Hematopoietic multipotent progenitor cell treated with erythropoietin and hydrocortisone succinate and interleukin-3 and kit ligand, for 17 days (in vitro differentiated cells): Measurements from ENCODE around the gene SLC13A4.
"Not testable (repeated sequence)": the region's sequence is repeated elsewhere in the genome, so short reads cannot be mapped to it uniquely, and the experiment has no call there.

Experiments
- DNase-seq: peaks from one replicate; pipeline ENCODE4 v3.0.0-alpha.2; 2015; ENCODE audit warnings: low spot score

The SLC13A4 gene

DNA sequence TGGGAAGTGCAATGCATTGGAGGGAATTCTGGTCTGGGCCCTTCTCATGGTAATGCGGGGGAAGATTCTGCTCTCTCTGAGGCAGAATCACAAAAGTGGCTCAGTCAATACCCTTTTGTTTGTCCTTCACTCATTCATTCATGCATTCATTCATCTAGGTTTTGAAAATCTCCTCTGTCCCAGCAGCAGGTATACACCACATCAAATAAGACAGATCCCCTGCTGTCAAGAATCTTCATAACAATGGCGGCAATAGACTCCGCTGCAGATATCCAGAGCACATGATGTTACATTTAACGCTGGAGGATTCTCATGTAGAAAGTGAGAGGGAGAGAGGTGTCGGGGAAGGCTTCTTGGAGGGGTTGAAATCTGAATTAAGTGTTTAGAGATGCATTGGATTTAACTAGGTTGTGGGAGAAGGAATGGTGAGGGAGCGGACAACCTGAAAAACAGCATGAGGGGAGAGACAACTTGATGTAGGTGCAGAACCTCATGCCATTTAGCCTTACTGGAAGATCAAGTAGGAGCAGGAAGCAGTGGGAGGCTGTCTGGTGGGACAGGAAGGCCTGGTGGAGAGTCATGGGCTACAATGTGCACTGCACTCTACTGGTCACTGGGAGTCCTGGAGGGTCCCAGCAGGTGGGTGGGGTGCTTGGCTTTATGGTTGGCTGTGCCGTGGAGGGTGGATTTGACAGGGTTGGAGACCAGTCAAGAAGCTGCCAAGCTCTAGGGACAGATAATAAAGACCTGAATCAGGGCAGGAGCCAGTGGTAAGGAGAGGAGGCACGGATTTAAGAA, 25.8 kb upstream of the SLC13A4 start:
- DNase-seq: no peak

DNA sequence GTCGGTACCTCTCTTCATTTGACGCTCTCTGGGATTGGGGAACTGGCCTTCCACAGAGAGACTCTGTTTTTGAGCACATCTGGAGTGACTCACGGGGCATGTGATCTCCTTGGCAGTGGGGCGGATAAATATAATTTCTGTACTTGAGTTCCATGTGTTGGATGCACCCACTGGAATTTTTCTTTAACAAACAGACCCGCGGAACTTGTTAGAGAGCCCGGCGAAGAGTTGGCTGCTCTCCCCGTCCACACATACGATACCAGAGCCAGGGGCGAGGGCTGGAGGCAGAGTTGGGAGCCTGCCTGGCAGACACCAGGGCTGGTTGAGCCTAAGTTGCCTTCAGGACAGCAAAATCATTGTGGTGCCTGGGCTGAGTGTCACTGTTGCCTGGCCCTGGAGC, 20.8 kb upstream of the SLC13A4 start, which contains the start of gene FAM180A:
FAM180A (minus strand) TSS at position 44 of the 400 bp plus-strand sequence. CDS start 233 bp downstream, outside the sequence.
- DNase-seq: no peak

DNA sequence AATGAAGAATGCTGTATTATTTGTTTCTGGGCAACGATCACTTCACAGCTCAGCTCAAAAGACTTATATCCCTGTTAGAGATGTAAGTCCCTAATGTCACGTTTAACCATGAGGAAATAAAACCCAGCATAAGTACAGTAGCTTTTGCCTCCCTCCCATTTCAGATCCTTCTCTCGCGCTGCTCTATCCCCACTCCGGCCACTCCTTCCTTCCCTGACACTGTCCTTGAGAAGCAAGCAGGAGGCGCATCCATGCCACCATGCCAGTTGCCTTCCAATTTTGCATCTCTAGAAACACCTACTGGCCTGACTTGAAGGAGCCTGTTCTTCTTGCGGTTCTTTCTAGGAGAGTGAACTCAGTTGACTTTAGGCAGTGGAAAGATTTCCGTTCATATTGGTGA, 19.4 kb upstream of the SLC13A4 start:
- DNase-seq: no peak

DNA sequence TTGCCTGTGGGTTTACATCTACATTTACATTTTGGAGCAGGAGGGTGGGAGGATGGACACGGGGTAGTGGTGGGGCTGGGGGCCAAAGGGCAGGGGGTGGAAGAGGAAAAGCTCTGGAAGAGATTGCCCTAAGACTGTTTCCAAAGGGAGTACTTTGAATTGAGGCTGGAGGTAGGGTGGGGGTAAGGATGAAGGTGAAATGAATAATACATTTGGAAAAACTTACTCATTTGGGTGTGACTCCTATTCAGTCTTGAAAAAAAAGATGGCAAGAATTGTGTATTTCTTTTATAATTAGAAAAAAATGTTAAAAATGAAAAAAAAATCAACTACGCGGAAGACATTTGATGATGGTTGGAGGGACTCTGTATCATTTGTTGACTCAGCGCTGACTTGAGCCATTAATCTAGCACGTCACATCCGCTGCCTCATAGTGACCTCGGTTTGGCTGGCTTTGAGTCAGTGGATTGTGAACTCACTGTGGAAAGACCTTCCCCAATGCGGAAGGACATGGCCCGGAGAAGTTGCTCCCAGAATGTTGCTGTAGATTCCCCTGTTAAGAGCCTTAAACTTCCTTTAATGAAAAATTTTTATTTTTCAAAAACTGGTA, 17.8 kb upstream of the SLC13A4 start:
- DNase-seq: no peak

DNA sequence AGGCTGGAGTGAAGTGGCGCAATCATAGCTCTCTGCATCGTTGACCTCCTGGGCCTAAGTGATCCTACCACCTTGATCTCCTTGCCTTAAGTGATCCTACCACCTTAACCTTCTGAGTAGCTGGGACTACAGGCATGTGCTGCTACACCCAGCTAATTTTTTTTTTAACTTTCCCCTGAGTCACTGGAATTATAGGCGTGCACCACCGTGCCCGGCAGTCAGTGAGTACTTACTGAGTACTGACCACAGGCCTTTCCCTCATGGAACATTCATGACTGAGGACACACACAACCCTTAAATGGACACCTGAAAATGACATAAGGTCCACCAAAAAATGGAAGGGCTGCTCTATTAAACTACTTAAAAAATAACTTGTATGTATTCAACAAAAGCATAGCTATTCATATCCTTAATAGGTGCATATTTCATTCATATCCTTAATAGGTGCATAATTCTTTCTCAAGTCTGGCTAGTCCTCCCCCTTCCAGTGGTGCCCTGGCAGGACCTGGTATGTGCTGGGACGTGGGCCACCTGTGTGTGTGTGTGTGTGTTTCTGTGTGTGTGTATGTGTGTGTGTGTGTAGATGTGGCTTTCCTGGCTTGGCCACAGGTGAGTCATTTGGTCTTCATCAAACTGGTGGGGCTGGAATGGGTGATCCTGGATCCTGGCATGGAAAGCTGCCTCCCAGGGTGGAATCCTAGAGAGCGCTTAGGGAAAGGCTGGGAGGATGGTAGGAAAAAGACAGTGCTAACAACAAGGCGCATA, 17.1 kb upstream of the SLC13A4 start:
- no peak for DNase-seq

DNA sequence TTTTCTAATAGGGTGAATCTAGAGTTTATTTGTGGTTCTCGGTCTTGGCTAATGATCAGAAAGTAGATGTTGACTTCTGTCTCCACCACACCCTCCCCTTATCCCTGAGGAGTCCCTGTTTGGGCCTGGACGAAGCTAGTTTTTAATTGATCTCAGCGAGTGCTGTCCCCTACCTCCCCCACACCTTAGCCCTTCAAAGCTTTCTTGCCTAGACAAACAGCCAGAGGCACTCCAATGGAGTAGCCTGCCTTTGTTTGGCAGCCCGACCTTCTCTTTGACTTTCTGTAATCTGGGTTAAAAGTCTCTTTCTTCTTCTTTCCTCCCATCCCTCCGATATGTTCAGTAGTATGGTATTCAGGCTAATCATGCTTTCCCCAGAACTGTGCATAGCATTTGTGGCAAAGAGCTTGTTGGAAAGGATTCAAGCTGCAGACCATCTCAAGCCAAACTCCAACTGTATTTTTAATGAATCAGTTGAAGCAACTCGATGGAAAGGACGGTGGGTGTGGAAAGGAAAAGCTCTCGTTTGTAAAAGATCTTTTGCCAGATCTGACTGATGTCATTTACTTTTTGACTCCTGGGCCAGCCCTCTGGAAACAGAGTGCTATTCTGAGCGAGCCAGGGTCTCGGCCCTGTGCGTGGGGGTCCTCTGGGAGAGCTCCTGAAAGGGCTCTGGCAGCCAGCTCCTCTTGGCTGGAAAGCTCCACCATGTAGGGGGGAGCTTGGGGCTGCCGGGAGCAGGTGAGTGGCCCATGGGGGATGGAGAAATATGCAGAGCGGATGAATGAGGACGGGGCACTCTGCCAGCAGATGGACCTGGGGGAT, 16.1 kb upstream of the SLC13A4 start:
- no peak for DNase-seq

DNA sequence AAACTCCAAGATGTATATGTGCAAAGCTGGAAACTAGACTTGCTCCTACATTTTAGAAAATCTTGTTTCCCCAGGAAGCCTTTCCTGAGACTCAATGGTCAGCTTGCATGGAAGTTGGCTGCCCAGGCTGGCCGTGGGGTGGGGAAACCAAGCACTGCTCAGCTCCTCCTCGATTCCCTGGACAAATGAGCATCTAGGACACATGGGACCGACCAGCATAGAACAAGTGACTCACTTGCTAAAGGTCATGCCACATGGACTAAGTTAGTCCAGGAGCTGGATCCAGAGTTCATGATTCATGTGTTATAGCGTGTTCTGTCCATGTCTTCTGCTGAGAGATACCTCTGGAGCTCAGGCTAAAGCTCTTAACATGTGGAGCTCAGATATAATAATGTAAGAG, 14.4 kb upstream of the SLC13A4 start:
- DNase-seq: no peak

DNA sequence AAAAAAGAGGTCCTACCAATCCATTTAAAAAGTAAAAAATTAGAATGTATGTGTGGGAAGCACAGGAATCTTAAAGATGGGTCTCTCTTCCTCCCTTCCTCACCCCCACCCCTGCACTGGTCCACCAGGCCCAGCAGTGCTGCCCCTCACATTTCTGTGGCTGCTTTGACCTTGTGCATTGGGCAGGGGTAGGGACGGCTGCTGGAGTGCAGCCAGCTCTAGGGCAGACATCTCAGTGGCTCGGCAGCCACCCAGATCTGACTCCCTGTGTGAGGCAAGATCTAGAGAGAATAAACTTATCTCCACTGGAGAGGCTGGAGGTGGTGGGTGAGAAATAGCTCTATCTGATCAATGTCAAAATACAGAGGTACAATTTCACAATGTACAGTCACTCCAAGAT, 13.9 kb upstream of the SLC13A4 start:
- DNase-seq: no peak

DNA sequence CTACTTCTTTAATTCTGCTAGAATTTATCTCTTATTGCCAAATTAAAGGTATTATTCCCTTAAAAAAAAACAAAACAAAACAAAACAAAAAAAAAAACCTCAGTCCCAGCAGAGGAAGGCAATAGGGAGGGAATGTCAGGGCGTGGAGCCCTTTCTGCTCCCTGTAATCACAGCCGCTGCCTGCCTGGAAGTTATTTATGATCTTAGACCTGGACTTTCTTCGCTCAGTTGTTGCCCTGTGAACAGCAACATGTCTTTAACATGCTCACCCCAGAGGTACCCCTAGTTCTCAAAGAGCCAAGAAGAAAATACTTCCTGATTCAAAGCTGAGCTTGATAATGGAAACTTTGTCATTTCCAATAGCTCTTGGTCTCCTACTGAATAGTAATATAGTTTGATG, 12.9 kb upstream of the SLC13A4 start:
- no peak for DNase-seq

DNA sequence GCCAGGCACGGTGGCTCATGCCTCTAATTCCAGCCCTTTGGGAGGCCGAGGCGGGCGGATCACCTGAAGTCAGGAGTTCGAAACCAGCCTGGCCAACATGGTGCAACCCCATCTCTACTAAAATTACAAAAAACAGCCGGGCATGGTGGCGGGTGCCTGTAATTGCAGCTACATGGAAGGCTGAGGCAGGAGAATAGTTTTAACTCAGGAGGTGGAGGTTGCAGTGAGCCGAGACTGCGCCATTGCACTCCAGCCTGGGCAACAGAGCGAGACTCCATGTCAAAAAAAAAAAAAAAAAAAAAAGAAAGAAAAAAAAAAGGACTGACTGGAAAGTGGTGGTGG, 9.3 kb upstream of the SLC13A4 start:
- DNase-seq: not testable (repeated sequence)

DNA sequence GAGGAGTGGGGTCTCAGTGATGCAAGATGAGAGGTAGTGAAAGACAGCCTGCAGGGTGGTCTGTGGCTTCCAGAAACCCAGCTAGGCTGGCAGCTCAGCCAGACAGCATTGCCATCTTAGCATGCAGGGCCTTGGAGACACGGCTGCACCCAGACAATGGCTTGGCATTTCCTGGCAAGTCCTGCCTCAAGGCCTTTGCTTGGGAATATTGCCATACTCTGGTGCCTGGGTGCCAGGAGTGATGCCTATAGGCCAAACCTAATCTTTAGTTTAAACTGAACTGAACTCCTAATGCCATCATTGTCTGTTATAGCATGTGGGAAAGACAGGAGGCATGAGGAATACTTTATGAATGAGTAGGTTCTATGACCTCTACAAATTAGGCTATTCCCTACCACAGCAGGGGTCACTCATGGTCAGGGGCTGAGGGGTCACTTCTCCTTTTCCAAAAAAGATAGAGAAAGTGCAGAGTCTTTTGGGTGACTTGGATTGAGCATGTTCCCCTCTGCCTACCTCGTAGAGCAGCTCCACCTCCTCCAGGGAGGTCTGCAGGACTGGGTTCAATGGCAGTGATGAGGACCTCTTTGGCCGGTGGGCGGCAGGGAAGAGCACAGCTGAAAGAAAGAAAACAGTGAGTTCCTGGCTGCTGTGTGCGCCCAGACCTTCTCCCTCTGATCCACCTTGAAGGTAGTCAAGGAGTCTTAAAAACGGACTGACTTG, 8.8 kb upstream of the SLC13A4 start:
- DNase-seq: no peak

DNA sequence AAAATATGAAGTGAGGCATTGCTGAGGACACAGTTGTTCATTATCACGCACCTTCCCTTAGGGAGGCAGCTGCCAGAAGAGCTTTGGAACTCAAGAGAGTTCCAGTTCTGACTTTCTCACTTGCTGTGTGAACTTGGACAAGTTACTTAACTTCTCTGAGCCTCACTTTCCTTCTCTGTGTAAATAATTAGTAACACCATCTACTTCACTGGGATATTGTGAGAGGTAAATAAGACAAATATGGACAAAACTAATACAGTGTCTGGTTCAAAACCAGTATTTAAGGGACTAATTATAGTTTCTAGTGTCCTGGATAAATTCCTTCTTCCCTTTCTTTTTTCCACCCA, 6.3 kb upstream of the SLC13A4 start:
- DNase-seq: no peak

DNA sequence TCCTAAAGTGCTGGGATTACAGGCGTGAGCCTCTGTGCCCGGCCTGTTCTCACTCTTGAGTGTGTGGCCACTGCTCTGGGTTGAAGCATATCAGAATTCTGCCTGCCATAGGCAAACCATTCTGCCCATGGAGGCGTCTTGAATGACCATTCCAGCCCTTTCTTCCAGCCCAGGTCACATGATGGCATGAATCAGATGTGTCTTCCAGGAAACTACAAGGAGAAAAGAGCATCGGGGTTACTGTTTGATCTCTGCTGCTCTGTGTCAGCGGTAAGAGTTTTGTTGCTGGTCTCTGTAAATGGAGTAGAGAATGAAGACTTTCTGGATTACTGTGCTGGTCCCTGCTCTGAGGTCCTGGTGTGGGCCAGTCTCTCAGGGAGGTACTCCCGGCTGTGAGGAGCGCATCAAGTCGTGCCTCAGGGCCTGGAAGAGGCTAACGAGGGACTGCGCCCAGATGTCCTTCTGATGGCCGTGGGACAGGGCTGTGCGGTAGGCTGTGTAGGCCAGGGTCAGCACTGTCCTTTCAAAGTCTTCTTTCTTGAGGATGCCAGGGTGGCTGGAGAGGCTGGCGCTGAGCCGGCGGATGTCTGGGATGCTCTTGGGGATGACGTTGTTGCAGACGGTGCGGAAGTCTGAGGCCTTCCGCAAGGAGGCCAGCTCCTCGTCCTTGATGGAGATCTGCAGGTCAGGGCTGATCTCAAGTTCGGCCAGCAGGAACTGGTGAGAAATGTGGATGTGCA, 5.8 kb upstream of the SLC13A4 start:
- no peak for DNase-seq

DNA sequence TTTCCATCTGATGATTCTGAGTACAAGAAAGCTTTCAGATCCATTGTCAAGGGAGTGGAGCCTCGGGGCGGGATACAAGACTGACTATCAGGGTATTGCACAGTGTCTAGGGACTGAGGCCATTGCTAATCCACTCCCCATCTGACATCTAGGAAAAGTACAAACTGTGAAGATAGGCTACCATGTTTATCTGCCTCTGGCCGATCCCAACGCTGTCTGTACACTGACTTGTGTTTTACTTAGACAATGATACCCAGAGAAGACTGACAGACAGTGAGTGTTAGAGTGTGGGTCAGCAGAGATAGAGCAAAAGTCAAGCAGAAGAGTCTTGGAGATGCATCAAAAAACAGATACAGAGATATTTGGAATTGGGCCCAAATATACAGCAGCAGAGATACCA, 3.1 kb upstream of the SLC13A4 start:
- no peak for DNase-seq

DNA sequence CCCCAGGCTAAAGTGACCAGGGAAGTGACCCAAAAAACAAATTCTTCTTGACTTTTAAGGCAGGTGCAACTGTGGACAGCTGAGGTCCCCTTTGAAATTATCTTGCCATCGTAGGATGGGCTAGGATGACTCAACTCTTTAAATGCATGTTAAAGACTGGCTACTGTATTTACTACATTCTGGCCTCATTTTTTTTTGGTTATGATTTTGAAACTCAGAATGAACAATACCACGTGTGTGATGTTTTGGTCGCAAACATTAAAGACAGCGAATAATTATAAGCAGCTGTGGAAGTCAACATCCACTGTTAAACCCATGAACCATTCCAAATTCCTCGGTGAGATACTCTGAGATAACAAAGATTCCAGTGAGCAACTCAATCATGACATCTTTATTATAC, 1.2 kb upstream of the SLC13A4 start:
- DNase-seq: no peak

DNA sequence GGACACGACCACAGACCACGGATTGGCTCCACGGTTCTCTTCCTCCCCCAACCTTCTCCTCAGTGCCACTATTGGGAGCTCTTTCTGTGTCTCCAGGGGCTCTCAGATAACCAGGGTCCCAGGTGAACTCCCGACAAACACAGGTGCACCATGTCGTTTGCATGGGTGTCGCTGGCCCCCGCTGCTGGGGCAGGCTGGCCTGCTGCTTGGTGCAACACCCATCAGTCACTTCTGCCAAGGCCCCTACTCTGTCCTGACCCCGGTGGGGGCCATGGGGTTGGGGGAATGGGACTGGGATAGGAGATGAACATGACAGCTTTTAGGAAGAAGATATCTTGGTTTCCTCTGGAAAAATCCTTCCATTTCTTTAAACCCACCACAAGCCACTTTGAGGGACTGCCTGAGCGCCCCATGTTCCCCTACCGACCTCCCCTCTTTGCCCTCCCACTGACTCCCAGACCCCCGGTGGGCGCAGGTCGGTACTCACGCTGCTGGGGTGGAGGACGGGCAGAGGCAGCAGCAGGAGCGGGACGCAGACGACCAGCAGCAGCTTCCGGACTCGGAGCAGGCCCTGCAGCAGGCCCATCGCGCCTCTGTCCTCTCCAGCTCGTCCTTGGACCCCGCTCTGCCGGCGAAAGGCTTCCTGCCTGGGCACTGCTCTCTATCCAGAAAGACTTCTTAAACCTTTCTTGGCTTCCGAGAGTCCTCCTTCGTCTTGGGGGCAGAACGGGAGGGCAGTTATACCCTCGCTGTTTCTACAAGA, 894 bp downstream of the SLC13A4 start:
- no peak for DNase-seq

DNA sequence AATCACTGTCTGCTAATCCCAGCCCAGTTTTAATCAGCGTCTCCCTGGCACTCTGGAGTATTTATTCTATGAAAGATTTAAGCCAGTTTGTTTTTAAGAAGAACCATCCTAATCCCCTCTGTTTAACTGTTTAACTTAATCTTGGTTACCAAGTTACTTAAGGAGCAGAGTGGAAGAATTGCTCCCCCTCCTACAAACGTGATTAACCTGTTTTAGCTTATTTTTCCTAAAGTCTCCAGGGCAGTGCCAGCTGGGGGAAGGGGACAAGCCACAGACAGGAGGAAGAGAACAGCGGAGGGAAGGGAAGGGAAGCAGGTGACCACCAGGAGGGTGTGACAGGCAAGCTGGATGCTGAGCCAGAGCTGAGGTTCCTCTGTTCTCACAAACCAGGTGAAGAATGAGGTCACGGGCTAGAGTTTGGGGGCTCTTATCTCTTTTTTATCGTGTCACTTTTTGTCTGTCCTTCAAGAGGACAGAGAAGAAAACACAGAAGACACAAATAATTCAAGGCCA, 1.7 kb downstream of the SLC13A4 start:
- DNase-seq: no peak

DNA sequence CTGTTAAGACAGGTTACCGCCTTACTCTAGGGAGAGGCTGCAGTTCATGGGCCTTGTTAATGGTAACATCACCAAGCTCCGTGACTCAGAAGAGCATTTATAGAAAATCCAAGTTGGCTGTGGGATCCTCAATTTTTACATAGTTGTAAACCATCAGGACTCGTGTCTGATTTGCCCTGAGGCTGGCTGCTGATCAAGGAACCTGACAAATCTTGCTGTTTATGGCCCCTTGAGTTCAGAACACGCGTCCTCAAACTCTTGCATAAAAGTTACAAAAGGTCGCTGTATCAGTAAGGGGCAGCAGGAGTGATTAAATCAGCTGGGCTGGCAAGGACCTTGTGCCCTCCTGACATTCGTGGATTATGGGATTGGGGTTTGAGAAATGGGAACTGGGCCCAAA, 4.6 kb downstream of the SLC13A4 start:
- DNase-seq: no peak

DNA sequence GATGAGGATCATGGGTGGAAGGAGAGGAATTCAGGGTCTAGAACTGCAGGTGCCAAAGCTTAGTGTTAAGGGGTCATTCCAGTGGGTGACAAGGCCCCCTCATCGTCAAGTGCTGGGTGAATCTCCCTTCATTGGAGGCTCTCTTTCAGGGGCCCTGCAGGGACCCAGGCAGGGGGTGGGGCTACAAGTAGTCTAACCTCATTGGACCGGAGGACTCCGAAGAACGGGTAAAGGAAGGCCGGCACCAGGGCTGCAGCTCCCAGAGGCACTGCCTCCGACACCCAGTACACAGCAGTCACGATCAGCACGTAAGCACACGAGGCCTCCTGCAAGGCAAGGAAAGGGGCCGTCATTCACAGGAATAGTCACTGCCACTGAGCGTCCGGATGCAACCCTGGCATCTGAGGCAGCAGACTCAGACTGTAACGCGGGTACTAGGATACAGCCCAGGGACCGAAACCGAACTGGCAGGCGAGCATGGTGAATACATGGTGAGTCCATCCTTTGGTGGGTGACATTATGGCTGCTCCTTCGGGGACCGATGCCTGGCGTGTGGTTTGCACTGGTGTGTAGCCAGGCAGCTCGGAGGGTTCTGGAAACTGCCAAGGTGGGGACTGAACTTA, 6.7 kb downstream of the SLC13A4 start:
- DNase-seq: no peak

DNA sequence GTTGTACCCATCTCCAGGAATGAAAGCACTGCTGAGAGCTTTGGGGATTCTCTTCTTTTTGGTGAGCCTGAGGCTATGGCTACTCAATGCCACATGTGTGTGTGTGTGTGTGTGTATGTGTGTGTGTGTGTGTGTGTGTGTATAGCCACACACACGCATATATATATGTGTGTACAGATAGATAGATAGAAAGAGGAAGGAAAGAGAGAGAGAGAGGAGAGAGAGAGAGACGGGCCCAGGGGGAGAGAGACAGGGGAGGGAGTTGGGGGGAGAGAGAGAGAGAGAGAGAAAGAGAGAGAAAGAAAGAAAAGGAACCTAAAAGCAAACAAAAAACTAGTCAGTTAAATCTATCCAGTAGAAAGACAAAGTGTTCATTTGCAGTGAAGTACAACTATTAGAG, 8.3 kb downstream of the SLC13A4 start:
- no peak for DNase-seq
